GM12878 (cell line): Measurements from ENCODE around the gene ANKRD11. TPM values are rescaled to one million over a fixed set of nuclear protein-coding genes. Genes with fewer than 3 reads are reported as not detected.

Source experiments
- CHD1 ChIP-seq: IDR thresholded peaks from 2 replicates; pipeline ENCODE4 v1.6.1; 2012; ENCODE audit warnings: low read depth, low read length, improper control_type of control experiment
- DPF2 ChIP-seq: fragments of 450-650 bp; IDR thresholded peaks from 2 replicates; pipeline ENCODE4 v1.6.1; 2017; ENCODE audit warnings: mild to moderate bottlenecking
- EGR1 ChIP-seq, 2 experiments: IDR thresholded peaks; 1 replicate in 1 of 2; 2 replicates in 1 of 2; pipeline ENCODE4 v1.6.1; 2011 to 2012; ENCODE audit warnings: low read depth in 2 of 2, low read length in 2 of 2, borderline replicate concordance in 1 of 2, mild to moderate bottlenecking in 1 of 2, moderate library complexity in 1 of 2
- ELK1 ChIP-seq: IDR thresholded peaks from 2 replicates; pipeline ENCODE4 v1.6.1; 2012; ENCODE audit warnings: low read depth, low read length, improper control_type of control experiment
- JUNB ChIP-seq: IDR thresholded peaks from 2 replicates; pipeline ENCODE4 v1.6.1; 2016; ENCODE audit warnings: antibody characterized with exemption, mild to moderate bottlenecking
- KDM1A ChIP-seq: fragments of 200-600 bp; sonication (generic); IDR thresholded peaks from 2 replicates; pipeline ENCODE4 v1.6.1; 2016; ENCODE audit warnings: borderline replicate concordance
- MEF2A ChIP-seq: IDR thresholded peaks from 2 replicates; pipeline ENCODE4 v1.6.1; 2011; ENCODE audit warnings: low read depth, mild to moderate bottlenecking, low read length, moderate library complexity; ENCODE audit not compliant: insufficient read depth
- MEF2B ChIP-seq: fragments of 450-650 bp; IDR thresholded peaks from 2 replicates; pipeline ENCODE4 v1.6.1; 2018; ENCODE audit warnings: mild to moderate bottlenecking, moderate library complexity; ENCODE audit not compliant: partially characterized antibody, poor library complexity, severe bottlenecking
- MLLT1 ChIP-seq: fragments of 450-650 bp; IDR thresholded peaks from 2 replicates; pipeline ENCODE4 v1.6.1; 2016; ENCODE audit warnings: mild to moderate bottlenecking
- MTA3 ChIP-seq: IDR thresholded peaks from 2 replicates; pipeline ENCODE4 v1.6.1; 2012; ENCODE audit warnings: low read length, inconsistent platforms, borderline replicate concordance
- MXI1 ChIP-seq: fragments of 150-350 bp; IDR thresholded peaks from 2 replicates; pipeline ENCODE4 v1.6.1; 2011; ENCODE audit warnings: low read depth, mild to moderate bottlenecking, inconsistent platforms, low read length, improper control_type of control experiment
- NBN ChIP-seq: fragments of 450-650 bp; IDR thresholded peaks from 2 replicates; pipeline ENCODE4 v1.6.1; 2016
- NRF1 ChIP-seq: conservative IDR thresholded peaks from 2 replicates; pipeline ENCODE4 v1.6.1; 2011; ENCODE audit warnings: mild to moderate bottlenecking, low read depth, low read length, improper control_type of control experiment
- POLR2AphosphoS2 ChIP-seq: IDR thresholded peaks from 2 replicates; pipeline ENCODE4 v1.6.1; 2011; ENCODE audit warnings: low read depth, mild to moderate bottlenecking, low read length, improper control_type of control experiment, moderate library complexity
- RAD51 ChIP-seq: fragments of 450-650 bp; IDR thresholded peaks from 2 replicates; pipeline ENCODE4 v1.6.1; 2016; ENCODE audit warnings: moderate library complexity, mild to moderate bottlenecking, inconsistent platforms
- RBBP5 ChIP-seq: fragments of 200-600 bp; sonication (generic); conservative IDR thresholded peaks from 2 replicates; pipeline ENCODE4 v1.6.1; 2016
- SIN3A ChIP-seq: IDR thresholded peaks from 2 replicates; pipeline ENCODE4 v1.6.1; 2012; ENCODE audit warnings: low read depth, low read length, improper control_type of control experiment
- SMAD5 ChIP-seq: IDR thresholded peaks from 2 replicates; pipeline ENCODE4 v1.6.1; 2016; ENCODE audit warnings: antibody characterized with exemption, low read depth
- SRF ChIP-seq, 2 experiments: IDR thresholded peaks; 2 replicates each; pipeline ENCODE4 v1.6.1; 2011; ENCODE audit warnings: low read depth in 2 of 2, low read length in 2 of 2, mild to moderate bottlenecking in 1 of 2, moderate library complexity in 1 of 2
- TAF1 ChIP-seq: IDR thresholded peaks from 2 replicates; pipeline ENCODE4 v1.6.1; 2011; ENCODE audit warnings: mild to moderate bottlenecking, low read depth, low read length, borderline replicate concordance
- YBX1 ChIP-seq: fragments of 450-650 bp; IDR thresholded peaks from 2 replicates; pipeline ENCODE4 v1.6.1; 2016; ENCODE audit warnings: antibody characterized with exemption
- ZBTB33 ChIP-seq: fragments of 450-650 bp; IDR thresholded peaks from 2 replicates; pipeline ENCODE4 v1.6.1; 2017; ENCODE audit warnings: mild to moderate bottlenecking
- polyA plus RNA-seq, 11 experiments: library from polyadenylated mRNA; depleted of rRNA in 4 of 11; unstranded in 6 of 11; stranded (reverse) in 5 of 11; fragments of >200 nt; fragmentation: Nextera tagmentation in 4 of 11; fragmentation: Illumina TruSeq in 1 of 11; extraction: Ambion mirVana in 4 of 11; extraction: Trizol in 1 of 11; gene quantifications; 1 replicate in 1 of 11; 2 replicates in 10 of 11; pipeline versions ENCODE4 v1.2.1 to v1.2.3, GENCODE V29; 2011 to 2016; ENCODE audit warnings: inconsistent platforms in 2 of 11, missing spikeins in 2 of 11, low read depth in 1 of 11
- total RNA-seq, 4 experiments: library from RNA; depleted of rRNA in 3 of 4; stranded (reverse); fragments of >200 nt in 3 of 4; fragmentation: Illumina TruSeq in 1 of 4; extraction: Trizol in 1 of 4; gene quantifications; 2 replicates each; pipeline versions ENCODE4 v1.2.1 to v1.2.3, GENCODE V29; 2013 to 2021
- TF ChIP-seq, protein P1 (sequence below): fragments of 450-650 bp; IDR thresholded peaks from 2 replicates; pipeline ENCODE4 v1.6.1; 2017; ENCODE audit warnings: mild to moderate bottlenecking, low read depth, inconsistent platforms; ENCODE audit not compliant: poor library complexity, severe bottlenecking

Gene ANKRD11
- total and polyA plus RNA-seq, 10 of the 15 experiments (the other 5 are each of a cell fraction or from before 2014, with no cell fraction given) = 5.1 to 103 (median 27.4) TPM

DNA sequence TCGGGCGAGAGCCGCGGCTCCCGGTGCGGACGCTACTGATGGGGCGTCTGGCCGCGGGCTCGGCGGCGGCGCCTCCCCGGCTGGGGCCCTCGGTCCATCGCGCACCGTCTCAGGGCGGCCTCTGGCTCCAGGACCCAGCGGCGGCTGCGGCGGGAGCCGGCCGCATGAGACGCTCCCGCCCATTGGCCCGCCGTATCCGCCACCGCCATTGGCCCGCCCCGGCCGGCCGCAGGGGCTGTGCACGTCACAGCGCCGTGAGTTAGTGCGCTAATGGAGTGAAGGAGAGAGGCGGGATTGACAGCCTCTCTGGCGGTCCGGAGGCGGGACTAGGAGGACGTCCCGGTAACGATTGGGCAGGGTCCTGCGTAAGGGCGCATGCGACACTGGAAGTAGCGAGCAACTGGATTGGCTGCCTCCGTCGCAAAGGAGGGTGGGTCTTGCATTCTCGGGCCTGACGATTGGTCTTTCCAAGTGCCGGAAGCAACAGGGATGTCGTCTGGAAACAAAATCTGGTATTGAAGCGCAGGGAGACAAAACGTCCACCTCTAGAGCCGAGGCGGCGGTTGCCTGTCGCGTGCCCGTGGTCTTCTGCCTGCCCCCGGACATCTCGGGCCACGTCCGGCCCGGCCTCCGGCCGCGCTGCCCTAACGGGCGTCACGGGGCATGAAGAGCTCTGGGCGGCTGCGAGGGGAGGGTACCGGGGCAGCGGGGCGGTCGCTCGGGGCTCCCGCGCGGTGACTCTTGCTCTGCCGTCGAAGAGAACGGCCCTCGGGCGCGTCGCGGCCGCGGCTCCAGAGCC, at the start of gene ANKRD11 (continued):
- TF ChIP-seq MXI1 (peak; percentile 60), SMAD5 (no peak; the same call in 1 of the 2 replicates), MLLT1 (no peak), TAF1 (peak; percentile 93), POLR2AphosphoS2 (peak; percentile 56; the same call in 1 of the 2 replicates), CHD1 (no peak), YBX1 (no peak), MEF2B (no peak), RBBP5 (no peak), RAD51 (no peak), ZBTB33 (no peak), EGR1 (IDR thresholded peaks at IDR 0.05; ENCODE audit: borderline replicate concordance in 1 of 2, low read depth in 2 of 2, low read length in 2 of 2) (peak in 1 of 2 experiments; percentile 95; a peak in 1 of 3 replicates), MEF2A (0 out of 2 replicates have a peak, but pooled peaks have one; percentile 22), NBN (no peak), NRF1 (peak; percentile 41), SRF (IDR thresholded peaks at IDR 0.05; ENCODE audit: low read depth in 2 of 2, low read length in 2 of 2) (no peak), JUNB (no peak), DPF2 (peak; percentile 99), KDM1A (no peak), SIN3A (peak; percentile 86), ELK1 (0 out of 2 replicates have a peak, but pooled peaks have one; percentile 50), MTA3 (no peak)
- TF ChIP-seq, protein P1, sequence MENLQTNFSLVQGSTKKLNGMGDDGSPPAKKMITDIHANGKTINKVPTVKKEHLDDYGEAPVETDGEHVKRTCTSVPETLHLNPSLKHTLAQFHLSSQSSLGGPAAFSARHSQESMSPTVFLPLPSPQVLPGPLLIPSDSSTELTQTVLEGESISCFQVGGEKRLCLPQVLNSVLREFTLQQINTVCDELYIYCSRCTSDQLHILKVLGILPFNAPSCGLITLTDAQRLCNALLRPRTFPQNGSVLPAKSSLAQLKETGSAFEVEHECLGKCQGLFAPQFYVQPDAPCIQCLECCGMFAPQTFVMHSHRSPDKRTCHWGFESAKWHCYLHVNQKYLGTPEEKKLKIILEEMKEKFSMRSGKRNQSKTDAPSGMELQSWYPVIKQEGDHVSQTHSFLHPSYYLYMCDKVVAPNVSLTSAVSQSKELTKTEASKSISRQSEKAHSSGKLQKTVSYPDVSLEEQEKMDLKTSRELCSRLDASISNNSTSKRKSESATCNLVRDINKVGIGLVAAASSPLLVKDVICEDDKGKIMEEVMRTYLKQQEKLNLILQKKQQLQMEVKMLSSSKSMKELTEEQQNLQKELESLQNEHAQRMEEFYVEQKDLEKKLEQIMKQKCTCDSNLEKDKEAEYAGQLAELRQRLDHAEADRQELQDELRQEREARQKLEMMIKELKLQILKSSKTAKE = no peak
